Thymus (tissue), 11 donors: ENCODE measurements around the gene CSH2. TPM values are rescaled to one million over a fixed set of nuclear protein-coding genes. Genes with fewer than 3 reads are reported as not detected.
"Not testable (repeated sequence)": the region's sequence is repeated elsewhere in the genome, so short reads cannot be mapped to it uniquely, and the experiment has no call there.

ENCODE experiments used
- DNase-seq, 9 donors: peaks; one replicate each; pipeline ENCODE4 v3.0.0-alpha.2; 2013; ENCODE audit warnings: low spot score in 9 of 9, low read depth in 6 of 9, missing footprints in 1 of 9
- H3K27ac ChIP-seq, 2 donors: one replicate each; pipeline ENCODE4 v1.5.1; 2013; ENCODE audit warnings: control low read depth in 1 of 2, low read depth in 1 of 2, low read length in 1 of 2, mild to moderate bottlenecking in 1 of 2, moderate library complexity in 1 of 2
- H3K27me3 ChIP-seq, 2 donors: one replicate each; pipeline ENCODE4 v1.5.1; 2013; ENCODE audit warnings: low read length in 1 of 2; ENCODE audit not compliant: control insufficient read depth in 2 of 2, insufficient read depth in 1 of 2
- H3K36me3 ChIP-seq, 2 donors: one replicate each; pipeline ENCODE4 v1.5.1; 2013; ENCODE audit warnings: low read length in 1 of 2, mild to moderate bottlenecking in 1 of 2, moderate library complexity in 1 of 2; ENCODE audit not compliant: control insufficient read depth in 2 of 2, insufficient read depth in 2 of 2
- H3K4me1 ChIP-seq, 2 donors: one replicate each; pipeline ENCODE4 v1.5.1; 2013; ENCODE audit warnings: low read length in 2 of 2; ENCODE audit not compliant: control insufficient read depth in 2 of 2, insufficient read depth in 2 of 2
- H3K4me3 ChIP-seq, 2 donors: one replicate each; pipeline ENCODE4 v1.5.1; 2013; ENCODE audit warnings: low read length in 2 of 2, control low read depth in 1 of 2, mild to moderate bottlenecking in 1 of 2
- H3K9me3 ChIP-seq, 2 donors: one replicate each; pipeline ENCODE4 v1.5.1; 2013; ENCODE audit warnings: low read length in 1 of 2, mild to moderate bottlenecking in 1 of 2; ENCODE audit not compliant: control insufficient read depth in 2 of 2, insufficient read depth in 1 of 2
- WGBS: extraction: QIAGEN DNeasy Blood & Tissue Kit; methylation state at CpG from one replicate; pipeline ENCODE4 v1.1.7; 2013; 5-methylcytosine and 5-hydroxymethylcytosine counted together
- polyA plus RNA-seq: library from polyadenylated mRNA; stranded (reverse); fragments of 200-250 nt; gene quantifications from one replicate; pipeline ENCODE4 v1.2.3, GENCODE V29; 2013
- total RNA-seq: library from RNA; stranded (reverse); fragments of 120-200 nt; gene quantifications from one replicate; pipeline ENCODE4 v1.2.4, GENCODE V29; 2013
- donor health status: healthy.

The CSH2 gene
- total and polyA plus RNA-seq, 2 donors: 1.0 to 11.2 TPM

- H3K27ac ChIP-seq, DNase-seq, H3K4me3 ChIP-seq, H3K4me1 ChIP-seq, H3K9me3 ChIP-seq, H3K27me3 ChIP-seq, H3K36me3 ChIP-seq: not testable (repeated sequence)
- 97% methylated on average over 4 of the region's 4 CpGs for WGBS
These were observed 3.2 kb downstream of the CSH2 start for GRCh38 chr17:63870292-63870665.

GRCh38 chr17:63869491-63870291, 3.8 kb downstream of the CSH2 start:
- not testable (repeated sequence) for H3K27ac ChIP-seq, H3K36me3 ChIP-seq, H3K4me1 ChIP-seq, H3K4me3 ChIP-seq, H3K9me3 ChIP-seq, H3K27me3 ChIP-seq, DNase-seq
- WGBS: 82% methylated on average over 9 of the region's 9 CpGs

- H3K4me3 ChIP-seq, H3K27ac ChIP-seq, H3K9me3 ChIP-seq, H3K36me3 ChIP-seq, H3K27me3 ChIP-seq, DNase-seq, H3K4me1 ChIP-seq: not testable (repeated sequence)
- WGBS: 84% methylated on average over 7 of the region's 7 CpGs
These were observed 6.9 kb downstream of the CSH2 start for GRCh38 chr17:63866625-63867024.

GRCh38 chr17:63859257-63859656, 14.2 kb downstream of the CSH2 start:
- DNase-seq: no peak
- Histone ChIP-seq H3K9me3 (no peaks in the 10 kb centered on the region), H3K4me1 (no peaks in the 10 kb centered on the region), H3K36me3 (no peaks in the 10 kb centered on the region), H3K4me3 (no peak overlapping the region), H3K27me3 (peaks cover 0 to 2% of the 10 kb centered on the region in 2 donors), H3K27ac (no peak overlapping the region)
- 97% methylated on average over 3 of the region's 3 CpGs for WGBS

- H3K27me3 ChIP-seq, H3K36me3 ChIP-seq, H3K27ac ChIP-seq, H3K4me1 ChIP-seq, H3K4me3 ChIP-seq, DNase-seq, H3K9me3 ChIP-seq: not testable (repeated sequence)
- 97% methylated on average over 8 of the region's 8 CpGs for WGBS
These were observed 17.1 kb downstream of the CSH2 start for GRCh38 chr17:63856425-63856824.

GRCh38 chr17:63855185-63855584, 18.3 kb downstream of the CSH2 start:
- no peak for DNase-seq
- Histone ChIP-seq H3K36me3 (no peaks in the 10 kb centered on the region), H3K4me1 (no peaks in the 10 kb centered on the region), H3K4me3 (no peak overlapping the region), H3K27me3 (peaks cover 0 to 2% of the 10 kb centered on the region in 2 donors), H3K9me3 (no peaks in the 10 kb centered on the region), H3K27ac (no peak overlapping the region)
- 96% methylated on average over 8 of the region's 8 CpGs for WGBS

- peaks cover 0 to 2% of the 10 kb centered on the region in 2 donors for H3K9me3 ChIP-seq
- no peak for DNase-seq
- WGBS: 98% methylated on average over 5 of the region's 5 CpGs
- H3K4me3 ChIP-seq: no peak overlapping the region
- peaks cover 0 to 3% of the 10 kb centered on the region in 2 donors for H3K27me3 ChIP-seq
- no peaks in the 10 kb centered on the region for H3K4me1 ChIP-seq
- H3K36me3 ChIP-seq: no peaks in the 10 kb centered on the region
- H3K27ac ChIP-seq: no peak overlapping the region
These were observed 18.8 kb downstream of the CSH2 start for GRCh38 chr17:63854709-63855108.

- no peaks in the 10 kb centered on the region for H3K36me3 ChIP-seq
- peaks cover 5 to 12% of the 10 kb centered on the region in 2 donors for H3K4me1 ChIP-seq
- H3K27ac ChIP-seq: no peak overlapping the region
- 98% methylated on average over 2 of the region's 2 CpGs for WGBS
- DNase-seq: no peak
- no peak overlapping the region for H3K4me3 ChIP-seq
- H3K9me3 ChIP-seq: peaks cover 0 to 10% of the 10 kb centered on the region in 2 donors
- H3K27me3 ChIP-seq: peaks cover 0 to 10% of the 10 kb centered on the region in 2 donors
These were observed 20.2 kb downstream of the CSH2 start for GRCh38 chr17:63853260-63853659.

- WGBS: 96% methylated on average over 9 of the region's 9 CpGs
- H3K9me3 ChIP-seq: peaks cover 1 to 12% of the 10 kb centered on the region in 2 donors
- no peaks in the 10 kb centered on the region for H3K36me3 ChIP-seq
- peaks cover 0 to 10% of the 10 kb centered on the region in 2 donors for H3K27me3 ChIP-seq
- no peak overlapping the region for H3K27ac ChIP-seq
- no peak for DNase-seq
- H3K4me3 ChIP-seq: no peak overlapping the region
- peaks cover 5 to 13% of the 10 kb centered on the region in 2 donors for H3K4me1 ChIP-seq
These were observed 23.1 kb downstream of the CSH2 start for GRCh38 chr17:63850401-63850800.
